GM12873 (cell line): ENCODE measurements around the gene GAS2.
A peak's percentile ranks its signal among the peaks of the same experiment; 100 is the strongest.

ENCODE experiments used
- CTCF ChIP-seq: IDR thresholded peaks from 2 replicates; pipeline ENCODE4 v1.5.1; 2012; ENCODE audit warnings: low read depth, mild to moderate bottlenecking, moderate library complexity, low read length, control low read depth; ENCODE audit not compliant: insufficient read depth; ENCODE audit errors: missing control alignments

The GAS2 gene

DNA sequence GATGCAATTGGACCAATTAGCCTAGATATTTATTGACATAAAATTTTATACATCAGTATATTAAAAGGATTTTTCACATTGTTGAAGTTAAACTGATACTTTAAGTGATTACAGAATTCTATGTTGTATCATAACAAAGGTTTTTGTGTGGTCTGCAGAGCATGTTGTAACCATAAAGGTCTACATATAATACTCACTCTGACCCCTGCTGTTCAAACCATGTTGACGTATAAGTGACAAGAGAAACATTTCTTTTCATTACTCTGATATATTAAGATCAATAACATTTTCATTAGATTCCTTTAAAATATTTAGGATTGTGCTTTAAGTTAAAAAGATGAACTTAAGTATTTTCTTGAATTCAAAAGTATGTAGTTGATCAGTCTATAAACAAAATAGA lies 63.9 kb downstream of the GAS2 start:
- TF ChIP-seq CTCF, result peak; percentile 20

- no peak for TF ChIP-seq CTCF
Measured at GRCh38 chr11:22732588-22732987, 66.2 kb downstream of the GAS2 start.

DNA sequence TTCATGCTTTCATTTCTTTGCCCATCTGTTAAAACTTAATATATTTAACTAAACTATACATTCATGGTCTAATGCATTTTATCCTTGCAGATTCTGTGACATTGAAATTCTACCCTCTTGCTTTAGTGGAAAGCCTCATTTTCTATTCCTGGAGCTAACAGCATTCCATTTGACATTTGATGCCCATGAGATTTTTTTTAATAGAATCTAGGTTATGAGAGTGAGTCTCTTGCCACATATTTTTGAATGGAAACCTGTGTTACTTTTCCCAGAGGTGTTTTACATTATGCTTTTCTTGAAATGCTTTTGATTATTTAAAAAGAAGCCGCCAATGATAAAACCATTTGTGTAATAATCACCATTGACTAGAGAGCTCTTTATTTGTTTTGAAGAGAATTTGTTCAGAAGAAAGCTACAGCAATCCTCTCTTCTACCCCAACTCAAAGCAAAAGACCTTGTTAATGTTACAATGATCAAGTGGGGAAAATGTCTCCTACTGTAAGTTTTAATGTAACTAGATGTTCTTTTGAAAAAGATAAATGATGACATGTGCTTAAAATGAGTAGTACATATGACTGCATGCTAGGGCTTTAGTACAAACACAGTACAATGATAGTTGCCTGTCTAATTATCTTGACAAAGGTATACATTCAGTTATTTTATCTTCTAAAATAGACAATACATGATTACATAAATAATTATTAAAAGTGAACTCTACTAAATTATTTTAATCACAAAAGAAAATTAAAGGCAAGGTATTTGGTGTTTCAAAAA lies 67.3 kb downstream of the GAS2 start:
- no peak for TF ChIP-seq CTCF

DNA sequence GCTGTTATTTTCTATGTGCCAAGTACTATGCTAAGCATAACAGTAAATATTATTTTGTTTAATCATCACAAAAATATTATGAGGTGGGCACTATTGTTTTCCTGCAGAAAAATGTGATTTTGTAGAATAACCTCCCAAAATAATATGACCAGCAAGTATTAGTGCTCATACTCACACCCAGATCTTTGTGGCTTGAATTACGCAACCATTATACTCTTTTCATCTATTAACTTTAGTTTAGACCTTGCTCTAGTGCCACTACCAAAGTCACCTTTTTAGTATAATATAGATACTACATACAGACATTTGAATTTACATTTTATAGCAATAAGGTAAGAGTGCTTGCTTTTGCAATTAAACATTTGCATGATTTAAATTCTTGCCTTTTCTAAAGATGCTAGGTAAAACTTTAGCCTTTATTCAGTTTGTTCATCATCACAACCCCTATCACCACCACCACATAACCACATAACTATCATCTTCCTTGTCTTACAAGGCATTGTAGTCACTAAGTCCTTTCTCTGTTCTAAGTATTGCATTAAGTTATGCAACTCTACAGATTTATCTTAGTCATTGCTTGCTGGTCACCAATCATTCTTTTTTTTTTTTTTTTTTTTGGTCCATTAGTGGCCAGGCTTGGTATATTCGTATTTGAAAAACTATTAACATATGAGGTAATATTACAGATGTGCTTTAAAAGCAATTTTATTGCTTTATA lies 68.4 kb downstream of the GAS2 start:
- no peak for TF ChIP-seq CTCF

DNA sequence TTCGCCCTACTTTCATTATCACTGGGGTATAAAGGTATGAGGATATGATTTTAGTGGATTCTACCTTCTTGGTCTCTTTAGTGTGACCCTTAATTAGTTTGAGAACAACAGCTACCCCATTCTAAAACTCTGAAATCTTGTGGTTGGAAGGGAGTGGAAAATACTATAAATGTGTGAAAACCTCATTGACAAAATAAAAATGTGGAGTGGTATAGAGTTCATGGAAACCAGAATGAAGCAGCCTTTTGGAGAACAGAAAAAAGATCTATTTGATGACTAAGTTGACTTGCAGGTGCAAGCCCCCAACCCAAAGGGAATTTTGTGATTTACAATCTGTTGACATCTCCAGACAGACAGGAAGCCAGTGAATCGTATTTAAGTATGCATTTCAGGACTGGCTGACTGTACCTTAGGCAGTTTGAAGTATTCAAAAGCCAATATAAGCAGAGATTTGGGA lies 75.8 kb downstream of the GAS2 start:
- no peak for TF ChIP-seq CTCF

DNA sequence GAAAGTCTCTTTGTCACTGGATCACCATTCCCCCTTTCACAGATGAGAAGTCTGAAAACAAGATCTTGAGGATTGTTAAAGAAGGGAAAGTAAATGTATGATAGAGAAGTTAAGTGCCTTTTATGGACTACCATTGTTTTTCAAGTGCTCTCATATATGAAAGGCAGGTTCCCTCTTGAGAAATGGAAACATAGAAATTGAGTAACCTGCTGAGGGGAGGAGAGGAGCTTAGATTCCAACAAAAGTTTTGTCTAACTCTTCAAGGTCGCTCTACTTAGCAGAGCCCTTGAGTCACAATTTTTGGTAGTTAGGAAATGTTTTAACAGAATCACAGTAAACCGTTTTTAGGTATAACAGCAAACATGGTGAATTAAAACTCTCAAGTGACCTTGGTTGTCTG lies 83.1 kb downstream of the GAS2 start:
- no peak for TF ChIP-seq CTCF

- no peak for TF ChIP-seq CTCF
Measured at GRCh38 chr11:22752908-22753310, 86.5 kb downstream of the GAS2 start.
